Measurements from ENCODE around the gene CPEB2. TPM values are rescaled to one million over a fixed set of nuclear protein-coding genes. Genes with fewer than 3 reads are reported as not detected.

CPEB2 gene
- total and polyA plus RNA-seq, 9 donors, result 2.8 to 6.7 (median 5.3) TPM

DNA sequence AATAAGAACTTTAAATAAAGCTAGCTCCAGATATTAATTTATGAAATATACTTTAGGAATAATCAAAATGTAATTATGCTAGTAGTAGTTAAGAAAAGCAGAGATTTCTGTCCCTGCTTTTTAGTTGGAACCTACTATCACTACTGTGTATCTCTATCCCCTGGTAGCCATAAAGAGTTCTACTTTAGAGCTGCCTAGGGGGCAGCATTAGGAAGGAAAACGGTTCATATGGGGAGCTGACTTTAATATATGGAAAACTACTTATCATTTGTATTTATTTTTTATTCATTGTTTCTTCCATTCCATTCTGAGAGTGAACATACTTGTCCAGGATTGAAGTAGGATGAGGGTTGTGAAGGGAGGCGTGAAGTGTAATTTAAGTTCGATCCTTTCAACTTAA lies 40.9 kb downstream of the CPEB2 start:
- no peaks in the 10 kb centered on the region for H3K27me3 ChIP-seq (ENCODE audit: control insufficient read depth, insufficient read depth, low read length)
- H3K9me3 ChIP-seq (replicated peaks; ENCODE audit: control insufficient read depth, low read depth, low read length), result no peaks in the 10 kb centered on the region
- H3K36me3 ChIP-seq (ENCODE audit: control insufficient read depth, insufficient read depth, low read length), result no peaks in the 10 kb centered on the region
- WGBS (ENCODE audit: insufficient coverage), result no CpG with 5 or more reads among the region's 3 CpGs
- DNase-seq, result peak; percentile 29
- H3K27ac ChIP-seq (ENCODE audit: low read length), result no peak overlapping the region
- H3K4me1 ChIP-seq (ENCODE audit: control insufficient read depth, insufficient read depth, low read length), result no peaks in the 10 kb centered on the region
- no peak overlapping the region for H3K4me3 ChIP-seq (ENCODE audit: low read length)

- Histone ChIP-seq H3K4me3 (ENCODE audit: low read length) (no peak overlapping the region), H3K36me3 (ENCODE audit: control insufficient read depth, insufficient read depth, low read length) (no peaks in the 10 kb centered on the region), H3K27me3 (ENCODE audit: control insufficient read depth, insufficient read depth, low read length) (no peaks in the 10 kb centered on the region), H3K9me3 (replicated peaks; ENCODE audit: control insufficient read depth, low read depth, low read length) (no peaks in the 10 kb centered on the region), H3K27ac (ENCODE audit: low read length) (no peak overlapping the region), H3K4me1 (ENCODE audit: control insufficient read depth, insufficient read depth, low read length) (no peaks in the 10 kb centered on the region)
- DNase-seq, result no peak
- no CpG with 5 or more reads among the region's 1 CpG for WGBS (ENCODE audit: insufficient coverage)
Measured at GRCh38 chr4:15043922-15044321, 41.6 kb downstream of the CPEB2 start.

GRCh38 chr4:15054541-15054940 lies 52.3 kb downstream of the CPEB2 start:
- no peaks in the 10 kb centered on the region for H3K4me1 ChIP-seq (ENCODE audit: control insufficient read depth, insufficient read depth, low read length)

DNA sequence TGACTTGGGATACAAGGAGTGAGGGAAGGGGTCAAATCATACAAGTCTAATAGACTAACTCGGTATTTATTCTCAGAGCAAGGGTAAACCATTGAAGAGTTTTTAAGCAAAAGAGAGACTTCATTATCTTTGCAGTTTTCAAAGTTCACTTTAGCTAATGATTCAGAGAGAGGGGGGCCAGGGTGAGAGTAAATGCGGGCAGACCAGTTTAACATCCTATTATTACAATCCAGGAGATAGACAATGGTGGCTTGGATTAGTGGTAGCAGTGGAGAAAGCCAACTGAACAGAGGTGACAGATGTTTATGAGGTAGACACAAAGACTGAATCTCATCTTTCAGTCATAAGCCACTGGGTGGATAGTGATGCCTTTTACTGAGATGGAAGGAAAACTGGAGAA lies 57.9 kb downstream of the CPEB2 start:
- Histone ChIP-seq H3K36me3 (ENCODE audit: control insufficient read depth, insufficient read depth, low read length) (peaks cover 2% of the 10 kb centered on the region), H3K4me3 (ENCODE audit: low read length) (no peak overlapping the region), H3K9me3 (replicated peaks; ENCODE audit: control insufficient read depth, low read depth, low read length) (no peaks in the 10 kb centered on the region), H3K4me1 (ENCODE audit: control insufficient read depth, insufficient read depth, low read length) (no peaks in the 10 kb centered on the region), H3K27ac (ENCODE audit: low read length) (no peak overlapping the region), H3K27me3 (ENCODE audit: control insufficient read depth, insufficient read depth, low read length) (no peaks in the 10 kb centered on the region)
- WGBS (ENCODE audit: insufficient coverage), result no CpG with 5 or more reads among the region's 2 CpGs
- DNase-seq, result no peak

More at GRCh38 chr4:15054541-15054940, 52.3 kb downstream of the CPEB2 start:
- Histone ChIP-seq H3K27ac (ENCODE audit: low read length) (no peak overlapping the region), H3K36me3 (ENCODE audit: control insufficient read depth, insufficient read depth, low read length) (peaks cover 2% of the 10 kb centered on the region), H3K27me3 (ENCODE audit: control insufficient read depth, insufficient read depth, low read length) (no peaks in the 10 kb centered on the region), H3K4me3 (ENCODE audit: low read length) (no peak overlapping the region), H3K9me3 (replicated peaks; ENCODE audit: control insufficient read depth, low read depth, low read length) (no peaks in the 10 kb centered on the region)
- no CpG with 5 or more reads among the region's 2 CpGs for WGBS (ENCODE audit: insufficient coverage)
- no peak for DNase-seq

- WGBS (ENCODE audit: insufficient coverage), result 86% methylated on average over 1 of the region's 6 CpGs
- H3K4me1 ChIP-seq (ENCODE audit: control insufficient read depth, insufficient read depth, low read length), result no peaks in the 10 kb centered on the region
- H3K36me3 ChIP-seq (ENCODE audit: control insufficient read depth, insufficient read depth, low read length), result peaks cover 2% of the 10 kb centered on the region
- no peak overlapping the region for H3K27ac ChIP-seq (ENCODE audit: low read length)
- H3K4me3 ChIP-seq (ENCODE audit: low read length), result no peak overlapping the region
- DNase-seq, result no peak
- H3K9me3 ChIP-seq (replicated peaks; ENCODE audit: control insufficient read depth, low read depth, low read length), result no peaks in the 10 kb centered on the region
- no peaks in the 10 kb centered on the region for H3K27me3 ChIP-seq (ENCODE audit: control insufficient read depth, insufficient read depth, low read length)
Measured at GRCh38 chr4:15063341-15063740, 61.1 kb downstream of the CPEB2 start.

GRCh38 chr4:15065516-15065915 lies 63.2 kb downstream of the CPEB2 start:
- Histone ChIP-seq H3K36me3 (ENCODE audit: control insufficient read depth, insufficient read depth, low read length) (no peaks in the 10 kb centered on the region), H3K27ac (ENCODE audit: low read length) (no peak overlapping the region), H3K9me3 (replicated peaks; ENCODE audit: control insufficient read depth, low read depth, low read length) (no peaks in the 10 kb centered on the region), H3K4me3 (ENCODE audit: low read length) (no peak overlapping the region), H3K4me1 (ENCODE audit: control insufficient read depth, insufficient read depth, low read length) (no peaks in the 10 kb centered on the region), H3K27me3 (ENCODE audit: control insufficient read depth, insufficient read depth, low read length) (no peaks in the 10 kb centered on the region)
- no peak for DNase-seq
- WGBS (ENCODE audit: insufficient coverage), result no CpG with 5 or more reads among the region's 5 CpGs

DNA sequence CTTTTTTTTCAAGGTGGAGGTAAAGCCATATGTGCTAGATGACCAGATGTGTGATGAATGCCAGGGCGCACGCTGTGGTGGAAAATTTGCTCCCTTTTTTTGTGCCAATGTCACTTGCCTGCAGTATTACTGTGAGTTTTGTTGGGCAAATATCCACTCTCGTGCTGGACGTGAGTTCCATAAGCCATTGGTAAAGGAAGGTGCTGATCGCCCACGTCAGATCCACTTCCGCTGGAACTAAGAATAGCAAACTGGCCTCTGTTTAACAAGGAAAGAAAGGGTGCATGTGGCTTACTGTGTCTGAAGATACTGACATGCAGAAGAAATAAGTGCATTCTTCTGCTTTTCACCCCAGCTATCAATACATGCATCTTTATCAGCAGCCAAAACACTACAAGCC lies 63.9 kb downstream of the CPEB2 start:
- WGBS (ENCODE audit: insufficient coverage), result 68% methylated on average over 5 of the region's 7 CpGs
- Histone ChIP-seq H3K27ac (ENCODE audit: low read length) (no peak overlapping the region), H3K27me3 (ENCODE audit: control insufficient read depth, insufficient read depth, low read length) (no peaks in the 10 kb centered on the region), H3K4me1 (ENCODE audit: control insufficient read depth, insufficient read depth, low read length) (no peaks in the 10 kb centered on the region), H3K4me3 (ENCODE audit: low read length) (no peak overlapping the region), H3K9me3 (replicated peaks; ENCODE audit: control insufficient read depth, low read depth, low read length) (no peaks in the 10 kb centered on the region), H3K36me3 (ENCODE audit: control insufficient read depth, insufficient read depth, low read length) (no peaks in the 10 kb centered on the region)
- peak; percentile 4 for DNase-seq

DNA sequence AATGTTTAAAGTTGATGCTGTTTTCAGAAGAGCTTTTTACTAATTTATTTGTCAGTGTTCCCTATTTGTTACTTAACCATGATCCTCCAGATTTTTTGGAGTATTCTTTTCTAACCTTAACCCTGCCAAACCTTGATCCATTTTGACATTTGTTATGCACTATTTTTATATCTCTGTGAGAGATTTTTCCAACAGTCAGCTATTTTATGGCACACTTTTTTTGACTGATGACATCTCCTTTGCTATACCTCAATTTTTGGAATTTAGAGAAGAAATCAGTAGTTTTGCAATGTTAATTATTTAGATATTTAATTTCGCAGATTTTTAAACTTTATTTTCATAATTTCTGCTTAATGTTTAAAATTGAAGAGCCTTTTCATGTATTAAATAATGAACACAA lies 66.0 kb downstream of the CPEB2 start:
- H3K27ac ChIP-seq (ENCODE audit: low read length), result no peak overlapping the region
- WGBS (ENCODE audit: insufficient coverage), result no CpG with 5 or more reads among the region's 1 CpG
- H3K4me1 ChIP-seq (ENCODE audit: control insufficient read depth, insufficient read depth, low read length), result no peaks in the 10 kb centered on the region
- H3K9me3 ChIP-seq (replicated peaks; ENCODE audit: control insufficient read depth, low read depth, low read length), result no peaks in the 10 kb centered on the region
- H3K36me3 ChIP-seq (ENCODE audit: control insufficient read depth, insufficient read depth, low read length), result no peaks in the 10 kb centered on the region
- no peaks in the 10 kb centered on the region for H3K27me3 ChIP-seq (ENCODE audit: control insufficient read depth, insufficient read depth, low read length)
- peak; percentile 16 for DNase-seq
- H3K4me3 ChIP-seq (ENCODE audit: low read length), result no peak overlapping the region

DNA sequence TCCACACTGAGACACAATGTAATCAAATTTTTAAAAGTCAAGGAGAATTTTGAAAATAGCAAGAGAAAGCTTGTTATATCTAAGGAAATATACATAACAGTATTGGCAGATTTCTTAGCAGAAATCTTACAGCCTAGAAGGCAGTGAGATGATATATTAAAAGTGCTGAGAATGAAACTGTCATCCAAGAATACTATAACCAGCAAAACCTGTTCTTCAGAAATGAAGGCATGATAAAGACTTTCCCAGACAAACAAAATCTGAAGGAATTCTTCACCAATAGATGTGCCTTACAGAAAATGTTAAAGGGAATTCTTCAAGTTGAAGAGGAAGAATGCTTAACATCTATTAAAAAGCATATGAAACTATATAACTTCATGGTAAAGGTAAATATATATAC lies 73.6 kb downstream of the CPEB2 start:
- no peak for DNase-seq
- H3K36me3 ChIP-seq (ENCODE audit: control insufficient read depth, insufficient read depth, low read length), result no peaks in the 10 kb centered on the region
- no peaks in the 10 kb centered on the region for H3K4me1 ChIP-seq (ENCODE audit: control insufficient read depth, insufficient read depth, low read length)
- H3K27ac ChIP-seq (ENCODE audit: low read length), result no peak overlapping the region
- H3K9me3 ChIP-seq (replicated peaks; ENCODE audit: control insufficient read depth, low read depth, low read length), result peaks cover 4% of the 10 kb centered on the region
- no peaks in the 10 kb centered on the region for H3K27me3 ChIP-seq (ENCODE audit: control insufficient read depth, insufficient read depth, low read length)
- H3K4me3 ChIP-seq (ENCODE audit: low read length), result no peak overlapping the region

- WGBS (ENCODE audit: insufficient coverage), result no CpG with 5 or more reads among the region's 2 CpGs
- H3K27ac ChIP-seq (ENCODE audit: low read length), result no peak overlapping the region
- DNase-seq, result no peak
- H3K9me3 ChIP-seq (replicated peaks; ENCODE audit: control insufficient read depth, low read depth, low read length), result peaks cover 4% of the 10 kb centered on the region
- H3K36me3 ChIP-seq (ENCODE audit: control insufficient read depth, insufficient read depth, low read length), result no peaks in the 10 kb centered on the region
- no peaks in the 10 kb centered on the region for H3K27me3 ChIP-seq (ENCODE audit: control insufficient read depth, insufficient read depth, low read length)
- H3K4me1 ChIP-seq (ENCODE audit: control insufficient read depth, insufficient read depth, low read length), result no peaks in the 10 kb centered on the region
- H3K4me3 ChIP-seq (ENCODE audit: low read length), result no peak overlapping the region
Measured at GRCh38 chr4:15077969-15078368, 75.7 kb downstream of the CPEB2 start.

All from muscle of leg (tissue), 11 donors.